NCI-H2081 (cell line): ENCODE results near the gene PGAM1.
A peak's percentile ranks its signal among the peaks of the same experiment; 100 is the strongest.
"Not testable (repeated sequence)": the region's sequence is repeated elsewhere in the genome, so short reads cannot be mapped to it uniquely, and the experiment has no call there.

Experiments
- DNase-seq, 2 experiments: peaks; one replicate each; lab custom pipeline; 2025; lab: John Stamatoyannopoulos, UW

Gene PGAM1

GRCh38 chr10:97456686-97457065, 30.7 kb downstream of the PGAM1 start:
- DNase-seq: no peak

- no peak for DNase-seq
Observed at GRCh38 chr10:97459111-97459510, 33.1 kb downstream of the PGAM1 start.

GRCh38 chr10:97459933-97460332, 33.9 kb downstream of the PGAM1 start:
- DNase-seq: no peak

- DNase-seq: no peak
Observed at GRCh38 chr10:97462309-97462708, 36.3 kb downstream of the PGAM1 start.

GRCh38 chr10:97463363-97464132, 37.6 kb downstream of the PGAM1 start:
- peak; percentile 6 to 7 for DNase-seq

- DNase-seq: no peak
Observed at GRCh38 chr10:97464226-97464625, 38.2 kb downstream of the PGAM1 start.

- DNase-seq: no peak
Observed at GRCh38 chr10:97465982-97466381, 40.0 kb downstream of the PGAM1 start.

- no peak for DNase-seq
Observed at GRCh38 chr10:97466755-97467154, 40.8 kb downstream of the PGAM1 start.

- DNase-seq: peak; percentile 1 to 25
Observed at GRCh38 chr10:97468162-97468561, 42.2 kb downstream of the PGAM1 start.

- DNase-seq: not testable (repeated sequence)
Observed at GRCh38 chr10:97468781-97469180, 42.8 kb downstream of the PGAM1 start.

- no peak for DNase-seq
Observed at GRCh38 chr10:97474918-97475317, 48.9 kb downstream of the PGAM1 start.

GRCh38 chr10:97475936-97476594, 50.1 kb downstream of the PGAM1 start:
- DNase-seq: no peak

GRCh38 chr10:97479410-97479809, 53.4 kb downstream of the PGAM1 start:
- DNase-seq: not testable (repeated sequence)

GRCh38 chr10:97479939-97480338, 53.9 kb downstream of the PGAM1 start:
- DNase-seq: peak in 1 of 2 experiments; percentile 1

GRCh38 chr10:97481071-97481470, 55.1 kb downstream of the PGAM1 start:
- no peak for DNase-seq

- DNase-seq: no peak
Observed at GRCh38 chr10:97482381-97482780, 56.4 kb downstream of the PGAM1 start.
